ENCODE measurements around the gene CDK11A. TPM values are rescaled to one million over a fixed set of nuclear protein-coding genes. Genes with fewer than 3 reads are reported as not detected.

CDK11A gene
- total RNA-seq = 9.5 and 11.0 TPM in 2 replicates

GRCh38 chr1:1724035-1724864 lies at the start of gene CDK11A:
Gene CDK11A (minus strand): TSS chr1:1724357. CDS start chr1:1722818, 1,539 bp downstream.

GRCh38 chr1:1692714-1693647 lies 31.2 kb downstream of the CDK11A start, which contains the start of gene SLC35E2B:
Gene SLC35E2B (minus strand): TSS chr1:1692795. CDS start chr1:1676699, 16,096 bp downstream.

GRCh38 chr1:1658583-1659549 lies 65.3 kb downstream of the CDK11A start, which contains the start of gene CDK11B:
Gene CDK11B (minus strand): TSS chr1:1659004. CDS start chr1:1657485, 1,519 bp downstream.

Other genes starting within 250 kb of the CDK11A start
- gene ATAD3A, start 212.2 kb downstream of the CDK11A start, total RNA-seq = 13.1 and 19.4 TPM in 2 replicates
- gene TMEM240, start 183.7 kb downstream of the CDK11A start, total RNA-seq = 1.2 TPM in 2 replicates
- 54.4 and 54.6 TPM in 2 replicates for gene SSU72, start 149.5 kb downstream of the CDK11A start, total RNA-seq
- 0.60 and 0.65 TPM in 2 replicates for gene FNDC10, start 124.2 kb downstream of the CDK11A start, total RNA-seq
- gene MIB2, start 108.9 kb downstream of the CDK11A start, total RNA-seq = 33.8 and 35.0 TPM in 2 replicates
- gene MMP23B, start 92.2 kb downstream of the CDK11A start, total RNA-seq = 0.17 and 1.1 TPM in 2 replicates
- gene CDK11B, start 65.4 kb downstream of the CDK11A start, total RNA-seq = 7.0 and 9.7 TPM in 2 replicates
- gene SLC35E2B, start 31.6 kb downstream of the CDK11A start, total RNA-seq = 29.0 and 35.9 TPM in 2 replicates
- gene NADK, start 54.1 kb upstream of the CDK11A start, total RNA-seq = 28.9 and 31.5 TPM in 2 replicates
- gene GNB1, start 166.7 kb upstream of the CDK11A start, total RNA-seq = 79.4 and 88.2 TPM in 2 replicates
- gene CALML6, start 190.9 kb upstream of the CDK11A start, total RNA-seq = under 0.01 TPM in 1 of 2 replicates, not detected in the other
- not detected in 2 replicates for gene TMEM52, start 194.9 kb upstream of the CDK11A start, total RNA-seq